HepG2 (cell line): ENCODE measurements around the gene P2RX7. TPM values are rescaled to one million over a fixed set of nuclear protein-coding genes. Genes with fewer than 3 reads are reported as not detected.

Experiments
- ATAC-seq: fragments of 200-7000 bp; cut with Tn5 transposase; 3 replicates; pipeline ENCODE4 v1.9.1; 2020; ENCODE audit warnings: mild to moderate bottlenecking, moderate library complexity
- BruUV-seq: library from RNA; stranded (reverse); fragments of 400-500 nt; replicated peaks from 2 replicates; lab custom pipeline; 2021; lab: Mats Ljungman, UMichigan
- CTCF ChIA-PET: fragments of 300-600 bp; formaldehyde crosslinking; extraction: SDS; loops from one replicate; lab custom pipeline; 2021; ENCODE audit warnings: low total read pairs, inconsistent platforms, low intra/inter-chr PET ratio; lab: Yijun Ruan, JAX
- POLR2A ChIA-PET: fragments of 350-600 bp; sonication (Branson Sonifier 250); formaldehyde crosslinking; loops from one replicate; lab custom pipeline; 2020; ENCODE audit warnings: antibody characterized with exemption, inconsistent platforms; lab: Yijun Ruan, JAX
- DNase-seq: peaks from one replicate; pipeline ENCODE4 v3.0.0-alpha.2; 2015; ENCODE audit warnings: low spot score
- FAIRE-seq: peaks from 3 replicates; lab custom pipeline; 2011; peaks lifted over from hg19 to GRCh38; lab: Jason Lieb, UNC
- H2AFZ ChIP-seq: one replicate; pipeline ENCODE4 v1.6.1; 2011; ENCODE audit warnings: low read length, inconsistent platforms
- H3K27ac ChIP-seq: fragments of 300-600 bp; 3 replicates; pipeline ENCODE4 v1.8.0; 2011; ENCODE audit warnings: mixed run types, mild to moderate bottlenecking, mixed read lengths, low read length, inconsistent platforms; ENCODE audit not compliant: insufficient read depth; ENCODE audit errors: extremely low read length
- H3K27me3 ChIP-seq, 2 experiments: fragments of 200-600 bp in 1 of 2; 2 replicates in 1 of 2; 3 replicates in 1 of 2; pipeline versions ENCODE4 v1.6.0 to v1.8.0; 2011; ENCODE audit warnings: low read length in 2 of 2, mild to moderate bottlenecking in 2 of 2, moderate library complexity in 2 of 2, inconsistent platforms in 1 of 2; ENCODE audit not compliant: insufficient read depth in 2 of 2, control insufficient read depth in 1 of 2
- H3K36me3 ChIP-seq, 2 experiments: fragments of 200-600 bp in 1 of 2; replicated peaks in 1 of 2; 2 replicates in 1 of 2; 3 replicates in 1 of 2; pipeline versions ENCODE4 v1.5.1 to v1.8.0; 2011; ENCODE audit warnings: low read length in 2 of 2, inconsistent platforms in 1 of 2; ENCODE audit not compliant: insufficient read depth in 2 of 2, control insufficient read depth in 1 of 2
- H3K4me1 ChIP-seq: 2 replicates; pipeline ENCODE4 v1.5.1; 2012; ENCODE audit warnings: low read length, inconsistent platforms; ENCODE audit not compliant: insufficient read depth
- H3K4me2 ChIP-seq: 2 replicates; pipeline ENCODE4 v1.6.0; 2011; ENCODE audit warnings: low read depth, low read length, inconsistent platforms
- H3K4me3 ChIP-seq, 3 experiments: fragments of 200-600 bp in 1 of 3; sonication (generic), shearing (Covaris generic) in 1 of 3; replicated peaks in 1 of 3; 2 replicates each; pipeline ENCODE4 v1.5.1; 2011 to 2016; ENCODE audit warnings: low read length in 3 of 3, inconsistent platforms in 2 of 3, low read depth in 2 of 3, mild to moderate bottlenecking in 2 of 3, control low read depth in 1 of 3, mixed read lengths in 1 of 3; ENCODE audit not compliant: insufficient read depth in 1 of 3
- H3K79me2 ChIP-seq: one replicate; pipeline ENCODE4 v1.6.1; 2011; ENCODE audit warnings: low read length, inconsistent platforms; ENCODE audit not compliant: insufficient read depth
- H3K9ac ChIP-seq: 2 replicates; pipeline ENCODE4 v1.6.0; 2011; ENCODE audit warnings: mild to moderate bottlenecking, low read depth, low read length, inconsistent platforms; ENCODE audit not compliant: insufficient read depth
- H3K9me3 ChIP-seq: 2 replicates; pipeline ENCODE4 v1.5.1; 2012; ENCODE audit warnings: mild to moderate bottlenecking, low read length
- H4K20me1 ChIP-seq: 2 replicates; pipeline ENCODE4 v1.6.0; 2011; ENCODE audit warnings: inconsistent platforms, mild to moderate bottlenecking, low read length, moderate library complexity; ENCODE audit not compliant: insufficient read depth
- ARHGAP35 ChIP-seq: sonication (generic); formaldehyde crosslinking; IDR thresholded peaks from 2 replicates; pipeline ENCODE4 v1.9.0; 2022; ENCODE audit warnings: mild to moderate bottlenecking, inconsistent platforms, moderate library complexity, missing genetic modification reagents, borderline replicate concordance
- FOXO4 ChIP-seq: sonication (generic); formaldehyde crosslinking; conservative IDR thresholded peaks from 2 replicates; pipeline ENCODE4 v1.8.1; 2023; ENCODE audit warnings: missing genetic modification reagents
- GABPA ChIP-seq, 2 experiments: IDR thresholded peaks; 2 replicates each; pipeline ENCODE4 v1.6.1; 2011 to 2016; ENCODE audit warnings: low read depth in 2 of 2, low read length in 1 of 2, missing biosample characterization in 1 of 2, missing genetic modification characterization in 1 of 2
- GPN1 ChIP-seq: sonication (generic); formaldehyde crosslinking; IDR thresholded peaks from 2 replicates; pipeline ENCODE4 v1.5.1; 2020; ENCODE audit warnings: missing genetic modification reagents, borderline replicate concordance
- MTF2 ChIP-seq: sonication (generic); formaldehyde crosslinking; IDR thresholded peaks from 2 replicates; pipeline ENCODE4 v1.5.0; 2020; ENCODE audit warnings: missing genetic modification reagents, borderline replicate concordance
- PAX8 ChIP-seq: sonication (generic); formaldehyde crosslinking; IDR thresholded peaks from 2 replicates; pipeline ENCODE4 v1.8.0; 2022; ENCODE audit warnings: mild to moderate bottlenecking, missing genetic modification reagents, borderline replicate concordance
- PCBP1 ChIP-seq: fragments of 200-400 bp; formaldehyde crosslinking; IDR thresholded peaks from 2 replicates; pipeline ENCODE4 v1.6.1; 2017; ENCODE audit warnings: mild to moderate bottlenecking, low read depth, low read length, borderline replicate concordance
- REXO4 ChIP-seq: sonication (generic); formaldehyde crosslinking; IDR thresholded peaks from 2 replicates; pipeline ENCODE4 v1.8.0; 2022; ENCODE audit warnings: missing genetic modification reagents, mild to moderate bottlenecking, borderline replicate concordance
- SAFB2 ChIP-seq: sonication (generic); formaldehyde crosslinking; IDR thresholded peaks from 2 replicates; pipeline ENCODE4 v1.5.1; 2020; ENCODE audit warnings: missing genetic modification reagents, low read depth, mild to moderate bottlenecking, borderline replicate concordance
- TEF ChIP-seq: sonication (generic); formaldehyde crosslinking; IDR thresholded peaks from 2 replicates; pipeline ENCODE4 v1.5.0; 2020; ENCODE audit warnings: missing genetic modification reagents
- TSC22D2 ChIP-seq: sonication (generic); formaldehyde crosslinking; IDR thresholded peaks from 2 replicates; pipeline ENCODE4 v1.5.1; 2020; ENCODE audit warnings: missing genetic modification reagents, mild to moderate bottlenecking, borderline replicate concordance
- ZNF10 ChIP-seq: sonication (generic); formaldehyde crosslinking; IDR thresholded peaks from 2 replicates; pipeline ENCODE4 v1.4.0; 2020; ENCODE audit warnings: mild to moderate bottlenecking, low read depth, missing genetic modification reagents, borderline replicate concordance
- ZNF225 ChIP-seq: sonication (generic); formaldehyde crosslinking; IDR thresholded peaks from 2 replicates; pipeline ENCODE4 v1.4.0; 2020; ENCODE audit warnings: mild to moderate bottlenecking, missing genetic modification reagents
- ZNF296 ChIP-seq: sonication (generic); formaldehyde crosslinking; conservative IDR thresholded peaks from 2 replicates; pipeline ENCODE4 v1.5.0; 2020; ENCODE audit warnings: mild to moderate bottlenecking, missing genetic modification reagents
- WGBS: methylation state at CpG from one replicate; pipeline ENCODE4 v1.1.6; 2017; ENCODE audit warnings: low lambda C conversion rate; 5-methylcytosine and 5-hydroxymethylcytosine counted together
- in situ Hi-C: cut with HindIII; loops from 2 replicates; pipeline ENCODE4 v1.10.0; 2017; ENCODE audit warnings: low pct_unique_long_range_greater_than_20kb; ENCODE audit not compliant: extremely low pct_ligation_motif_present
- intact Hi-C: fragments of 100-400 bp; cut with micrococcal nuclease; formaldehyde crosslinking; loops from one replicate; pipeline ENCODE4 v1.10.0; 2022; ENCODE audit not compliant: unreplicated experiment
- polyA plus RNA-seq, 8 experiments: library from polyadenylated mRNA; depleted of rRNA in 3 of 8; stranded (reverse) in 7 of 8; unstranded in 1 of 8; fragments of >200 nt; fragmentation: Illumina TruSeq in 4 of 8; extraction: Trizol in 4 of 8; gene quantifications; 2 replicates each; pipeline versions ENCODE4 v1.2.1 to v1.2.3, GENCODE V29; 2011 to 2016; ENCODE audit warnings: low read depth in 4 of 8, missing spikeins in 1 of 8, mixed read lengths in 1 of 8; ENCODE audit not compliant: insufficient read depth in 1 of 8
- total RNA-seq, 5 experiments: library from RNA; depleted of rRNA; stranded (reverse); fragments of >200 nt; fragmentation: Illumina TruSeq; extraction: Trizol; gene quantifications; 2 replicates each; pipeline ENCODE4 v1.2.3, GENCODE V29; 2016; ENCODE audit warnings: low read depth in 1 of 5
- TF ChIP-seq, protein P1 (sequence below): IDR thresholded peaks from 2 replicates; pipeline ENCODE4 v1.6.1; 2012; ENCODE audit warnings: low read length, improper control_type of control experiment
- TF ChIP-seq, protein P2 (sequence below): sonication (generic); formaldehyde crosslinking; IDR thresholded peaks from 2 replicates; pipeline ENCODE4 v1.4.0; 2020; ENCODE audit warnings: missing genetic modification reagents

The P2RX7 gene
- total and polyA plus RNA-seq, 2 of the 13 experiments (the other 11 are each of a cell fraction or from before 2014, with no cell fraction given) = 0.13 to 0.73 TPM

- no peak for TF ChIP-seq ZNF10 (CRISPR knock-in tag)
- TF ChIP-seq ARHGAP35 (CRISPR knock-in tag) = no peak
- TF ChIP-seq FOXO4 (CRISPR knock-in tag) = no peak
- TF ChIP-seq TSC22D2 (CRISPR knock-in tag) = no peak
- TF ChIP-seq ZNF296 = no peak
Measured at GRCh38 chr12:121219353-121219986, 86.8 kb downstream of the P2RX7 start (continued).

DNA sequence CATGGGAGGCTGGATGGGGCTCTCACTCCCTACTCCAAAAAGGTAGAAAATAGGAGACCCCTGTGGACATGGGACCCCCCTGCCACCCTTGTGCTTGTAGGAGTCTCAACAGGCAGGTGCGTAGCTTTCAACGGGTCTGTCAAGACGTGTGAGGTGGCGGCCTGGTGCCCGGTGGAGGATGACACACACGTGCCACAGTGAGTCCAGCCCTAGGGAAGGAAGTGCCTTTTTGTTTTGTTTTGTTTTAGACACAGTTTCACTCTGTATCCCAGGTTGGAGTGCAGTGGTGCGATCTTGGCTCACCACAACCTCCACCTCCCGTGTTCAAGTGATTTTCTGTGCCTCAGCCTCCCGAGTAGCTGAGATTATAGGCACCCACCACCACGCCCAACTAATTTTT lies 90.2 kb downstream of the P2RX7 start:
- intact Hi-C loops (no loop called here), in situ Hi-C loops (no loop called here)
- H4K20me1 ChIP-seq = no peaks in the 10 kb centered on the region
- WGBS = 96% methylated on average over 10 of the region's 10 CpGs
- H3K27ac ChIP-seq = no peak overlapping the region
- H3K4me2 ChIP-seq = no peak overlapping the region
- no peak overlapping the region for H2AFZ ChIP-seq
- no peak for FAIRE-seq
- BruUV-seq = no TSS peak
- DNase-seq = no peak
- H3K9me3 ChIP-seq = no peaks in the 10 kb centered on the region
- no peak overlapping the region for H3K9ac ChIP-seq
- no peak overlapping the region for H3K4me3 ChIP-seq
- H3K36me3 ChIP-seq = peaks cover 3 to 5% of the 10 kb centered on the region in 2 experiments; a peak in 2 of 5 replicates
- CTCF ChIA-PET = no interaction called here
- POLR2A ChIA-PET = no interaction called here
- no peak for ATAC-seq
- no peaks in the 10 kb centered on the region for H3K79me2 ChIP-seq
- H3K4me1 ChIP-seq = peaks cover 21% of the 10 kb centered on the region
- H3K27me3 ChIP-seq = no peaks in the 10 kb centered on the region
- TF ChIP-seq MTF2 (CRISPR knock-in tag) (no peak), TEF (no peak), GPN1 (no peak), ZNF225 (CRISPR knock-in tag) (no peak), PAX8 (CRISPR knock-in tag) (no peak), GABPA (IDR thresholded peaks at IDR 0.05; ENCODE audit: low read depth, low read length) (no peak), GABPA (CRISPR knock-in tag; IDR thresholded peaks at IDR 0.05; ENCODE audit: low read depth) (no peak), REXO4 (CRISPR knock-in tag) (no peak), SAFB2 (CRISPR knock-in tag) (no peak), PCBP1 (no peak)
- TF ChIP-seq, protein P1, sequence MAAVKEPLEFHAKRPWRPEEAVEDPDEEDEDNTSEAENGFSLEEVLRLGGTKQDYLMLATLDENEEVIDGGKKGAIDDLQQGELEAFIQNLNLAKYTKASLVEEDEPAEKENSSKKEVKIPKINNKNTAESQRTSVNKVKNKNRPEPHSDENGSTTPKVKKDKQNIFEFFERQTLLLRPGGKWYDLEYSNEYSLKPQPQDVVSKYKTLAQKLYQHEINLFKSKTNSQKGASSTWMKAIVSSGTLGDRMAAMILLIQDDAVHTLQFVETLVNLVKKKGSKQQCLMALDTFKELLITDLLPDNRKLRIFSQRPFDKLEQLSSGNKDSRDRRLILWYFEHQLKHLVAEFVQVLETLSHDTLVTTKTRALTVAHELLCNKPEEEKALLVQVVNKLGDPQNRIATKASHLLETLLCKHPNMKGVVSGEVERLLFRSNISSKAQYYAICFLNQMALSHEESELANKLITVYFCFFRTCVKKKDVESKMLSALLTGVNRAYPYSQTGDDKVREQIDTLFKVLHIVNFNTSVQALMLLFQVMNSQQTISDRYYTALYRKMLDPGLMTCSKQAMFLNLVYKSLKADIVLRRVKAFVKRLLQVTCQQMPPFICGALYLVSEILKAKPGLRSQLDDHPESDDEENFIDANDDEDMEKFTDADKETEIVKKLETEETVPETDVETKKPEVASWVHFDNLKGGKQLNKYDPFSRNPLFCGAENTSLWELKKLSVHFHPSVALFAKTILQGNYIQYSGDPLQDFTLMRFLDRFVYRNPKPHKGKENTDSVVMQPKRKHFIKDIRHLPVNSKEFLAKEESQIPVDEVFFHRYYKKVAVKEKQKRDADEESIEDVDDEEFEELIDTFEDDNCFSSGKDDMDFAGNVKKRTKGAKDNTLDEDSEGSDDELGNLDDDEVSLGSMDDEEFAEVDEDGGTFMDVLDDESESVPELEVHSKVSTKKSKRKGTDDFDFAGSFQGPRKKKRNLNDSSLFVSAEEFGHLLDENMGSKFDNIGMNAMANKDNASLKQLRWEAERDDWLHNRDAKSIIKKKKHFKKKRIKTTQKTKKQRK = no peak
- TF ChIP-seq, protein P2, sequence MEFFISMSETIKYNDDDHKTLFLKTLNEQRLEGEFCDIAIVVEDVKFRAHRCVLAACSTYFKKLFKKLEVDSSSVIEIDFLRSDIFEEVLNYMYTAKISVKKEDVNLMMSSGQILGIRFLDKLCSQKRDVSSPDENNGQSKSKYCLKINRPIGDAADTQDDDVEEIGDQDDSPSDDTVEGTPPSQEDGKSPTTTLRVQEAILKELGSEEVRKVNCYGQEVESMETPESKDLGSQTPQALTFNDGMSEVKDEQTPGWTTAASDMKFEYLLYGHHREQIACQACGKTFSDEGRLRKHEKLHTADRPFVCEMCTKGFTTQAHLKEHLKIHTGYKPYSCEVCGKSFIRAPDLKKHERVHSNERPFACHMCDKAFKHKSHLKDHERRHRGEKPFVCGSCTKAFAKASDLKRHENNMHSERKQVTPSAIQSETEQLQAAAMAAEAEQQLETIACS = no peak
